Upper lobe of left lung (tissue), 6 donors: ENCODE data around the gene SENP7. TPM values are rescaled to one million over a fixed set of nuclear protein-coding genes. Genes with fewer than 3 reads are reported as not detected.
A peak's percentile ranks its signal among the peaks of the same experiment; 100 is the strongest.
"Not testable (repeated sequence)": the region's sequence is repeated elsewhere in the genome, so short reads cannot be mapped to it uniquely, and the experiment has no call there.

Source experiments
- ATAC-seq, 2 donors: fragments of 200-7000 bp; cut with Tn5 transposase; one replicate each; pipeline ENCODE4 v1.9.1; 2022; ENCODE audit warnings: mild to moderate bottlenecking in 2 of 2, moderate library complexity in 2 of 2; ENCODE audit not compliant: low FRiP score in 2 of 2
- DNase-seq, 2 donors: peaks; one replicate each; pipeline ENCODE4 v3.0.0-alpha.2; 2019 to 2020
- H3K27ac ChIP-seq, 4 donors: fragments of 200-600 bp; sonication (generic); one replicate each; pipeline ENCODE4 v1.5.1; 2016 to 2019
- H3K27me3 ChIP-seq, 4 donors: fragments of 200-600 bp; sonication (generic); one replicate each; pipeline ENCODE4 v1.5.1; 2017 to 2019
- H3K36me3 ChIP-seq, 4 donors: fragments of 200-600 bp; sonication (generic); one replicate each; pipeline ENCODE4 v1.5.1; 2016 to 2019
- H3K4me1 ChIP-seq, 4 donors: fragments of 200-600 bp; sonication (generic); one replicate each; pipeline ENCODE4 v1.5.1; 2018 to 2019
- H3K4me3 ChIP-seq, 4 donors: fragments of 200-600 bp; sonication (generic); one replicate each; pipeline ENCODE4 v1.5.1; 2017 to 2019; ENCODE audit warnings: mild to moderate bottlenecking in 2 of 4, moderate library complexity in 1 of 4
- H3K9me3 ChIP-seq, 4 donors: fragments of 200-600 bp; sonication (generic); one replicate each; pipeline ENCODE4 v1.5.1; 2018 to 2019
- CTCF ChIP-seq, 6 experiments: fragments of 450-650 bp in 4 of 6; fragments of 200-600 bp in 2 of 6; sonication (generic) in 2 of 6; IDR thresholded peaks; one replicate each; pipeline ENCODE4 v1.5.1; 2016 to 2019; ENCODE audit warnings: antibody characterized with exemption in 6 of 6
- EP300 ChIP-seq, 4 donors: sonication (generic); formaldehyde crosslinking; IDR thresholded peaks; one replicate each; pipeline ENCODE4 v1.5.1; 2017; ENCODE audit warnings: antibody characterized with exemption in 4 of 4, control low read depth in 2 of 4
- POLR2A ChIP-seq, 4 donors: fragments of 450-650 bp; IDR thresholded peaks; one replicate each; pipeline ENCODE4 v1.5.1; 2016 to 2017; ENCODE audit warnings: antibody characterized with exemption in 4 of 4, mild to moderate bottlenecking in 2 of 4
- POLR2AphosphoS5 ChIP-seq, 2 donors: sonication (generic); formaldehyde crosslinking; IDR thresholded peaks; one replicate each; pipeline ENCODE4 v1.5.1; 2017; ENCODE audit warnings: antibody characterized with exemption in 2 of 2
- WGBS, 2 donors: methylation state at CpG; one replicate each; pipeline ENCODE4 v1.1.5; 2017 to 2018; 5-methylcytosine and 5-hydroxymethylcytosine counted together
- total RNA-seq, 6 donors: library from RNA; depleted of rRNA in 4 of 6; stranded (reverse); fragments of >200 nt in 4 of 6; gene quantifications; one replicate each; pipeline versions ENCODE4 v1.1.0 to v1.2.1, GENCODE V29; 2016 to 2021
- donor health status: DM: no; HTN: no; CAD: no; lungs with moderate emphysema.
- donor health status: DM: no; HTN: yes; CAD: no; lungs with severe emphysema.

SENP7 gene, protein sequence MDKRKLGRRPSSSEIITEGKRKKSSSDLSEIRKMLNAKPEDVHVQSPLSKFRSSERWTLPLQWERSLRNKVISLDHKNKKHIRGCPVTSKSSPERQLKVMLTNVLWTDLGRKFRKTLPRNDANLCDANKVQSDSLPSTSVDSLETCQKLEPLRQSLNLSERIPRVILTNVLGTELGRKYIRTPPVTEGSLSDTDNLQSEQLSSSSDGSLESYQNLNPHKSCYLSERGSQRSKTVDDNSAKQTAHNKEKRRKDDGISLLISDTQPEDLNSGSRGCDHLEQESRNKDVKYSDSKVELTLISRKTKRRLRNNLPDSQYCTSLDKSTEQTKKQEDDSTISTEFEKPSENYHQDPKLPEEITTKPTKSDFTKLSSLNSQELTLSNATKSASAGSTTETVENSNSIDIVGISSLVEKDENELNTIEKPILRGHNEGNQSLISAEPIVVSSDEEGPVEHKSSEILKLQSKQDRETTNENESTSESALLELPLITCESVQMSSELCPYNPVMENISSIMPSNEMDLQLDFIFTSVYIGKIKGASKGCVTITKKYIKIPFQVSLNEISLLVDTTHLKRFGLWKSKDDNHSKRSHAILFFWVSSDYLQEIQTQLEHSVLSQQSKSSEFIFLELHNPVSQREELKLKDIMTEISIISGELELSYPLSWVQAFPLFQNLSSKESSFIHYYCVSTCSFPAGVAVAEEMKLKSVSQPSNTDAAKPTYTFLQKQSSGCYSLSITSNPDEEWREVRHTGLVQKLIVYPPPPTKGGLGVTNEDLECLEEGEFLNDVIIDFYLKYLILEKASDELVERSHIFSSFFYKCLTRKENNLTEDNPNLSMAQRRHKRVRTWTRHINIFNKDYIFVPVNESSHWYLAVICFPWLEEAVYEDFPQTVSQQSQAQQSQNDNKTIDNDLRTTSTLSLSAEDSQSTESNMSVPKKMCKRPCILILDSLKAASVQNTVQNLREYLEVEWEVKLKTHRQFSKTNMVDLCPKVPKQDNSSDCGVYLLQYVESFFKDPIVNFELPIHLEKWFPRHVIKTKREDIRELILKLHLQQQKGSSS
- total RNA-seq: 10 to 100 TPM in 5 of 6 donors, 1 to 10 TPM in 1; 6.0 to 34.6 (median 14.3) TPM

- ATAC-seq (peak; percentile 74 to 93), DNase-seq (peak; percentile 85 to 90)
- peak within 1 kb of the TSS; percentile 67 to 90 (median 83) for H3K4me3 ChIP-seq
- H3K27ac ChIP-seq: peak within 1 kb of the TSS; percentile 89 to 98 (median 95)
- TF ChIP-seq POLR2AphosphoS5 (IDR thresholded peaks at IDR 0.05) (peak; percentile 64 to 66), POLR2A (IDR thresholded peaks at IDR 0.05) (peak in 2 of 4 donors; percentile 16 to 33), CTCF (IDR thresholded peaks at IDR 0.05) (no peak), EP300 (IDR thresholded peaks at IDR 0.05) (peak in 1 of 4 donors; percentile 29)
- H3K4me1 ChIP-seq: peaks cover 7 to 16% (median 14%) of the 10 kb centered on the region in 4 donors
- H3K9me3 ChIP-seq: no peaks in the 10 kb centered on the region
- WGBS, 2 donors: 0% methylated on average over 48 to 52 of the region's 54 CpGs
- no peaks in the 10 kb centered on the region for H3K36me3 ChIP-seq
- no peaks in the 10 kb centered on the region for H3K27me3 ChIP-seq
Measured at GRCh38 chr3:101512646-101513418, at the start of gene SENP7. Gene SENP7 (minus strand): TSS chr3:101513212. CDS start chr3:101513130, 82 bp downstream.

DNA sequence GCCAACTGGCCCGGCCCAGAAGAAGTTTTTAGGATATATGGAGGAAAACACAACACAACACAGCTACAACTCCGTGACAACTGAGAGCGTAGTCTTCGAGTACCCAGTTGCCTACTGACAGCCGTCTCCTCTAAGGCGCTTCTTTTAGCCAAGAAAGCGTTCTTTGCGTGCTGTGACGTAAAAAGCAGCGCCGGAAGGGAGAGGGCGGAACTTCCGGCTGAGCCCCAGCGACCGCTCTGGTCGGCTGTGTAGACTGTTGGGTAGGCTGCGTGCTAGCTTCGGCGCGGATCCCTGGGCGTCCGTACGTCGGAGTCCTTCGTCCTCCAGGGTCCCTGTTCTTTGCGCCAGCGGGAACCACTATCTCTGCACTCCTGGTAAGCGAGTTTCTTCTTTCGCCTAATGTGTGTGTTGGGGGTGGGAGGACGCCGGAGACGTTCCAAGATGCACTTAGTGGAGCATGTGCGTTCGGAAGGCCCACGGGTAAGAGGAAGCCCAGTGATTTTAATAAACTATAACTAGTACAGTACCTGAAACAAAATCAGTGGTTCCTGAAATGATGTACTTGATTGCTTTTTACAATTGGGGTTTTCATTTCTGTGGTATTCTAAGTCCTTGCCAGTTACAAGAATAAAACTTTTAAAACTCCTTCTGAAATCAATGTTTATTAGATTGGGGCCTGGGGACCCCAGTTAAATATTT is 48.8 kb upstream of the SENP7 start, which contains the start of gene TRMT10C:
Gene TRMT10C, plus strand, starts transcription at position 239 of the 699 bp plus-strand sequence. CDS start 2,914 bp downstream, outside the sequence.
- H3K27ac ChIP-seq: peak within 1 kb of the TSS; percentile 87 to 94 (median 89)
- H3K27me3 ChIP-seq: no peaks in the 10 kb centered on the region
- H3K36me3 ChIP-seq: peaks cover 3 to 23% (median 20%) of the 10 kb centered on the region in 4 donors
- H3K9me3 ChIP-seq: no peaks in the 10 kb centered on the region
- TF ChIP-seq EP300 (IDR thresholded peaks at IDR 0.05): no peak
- TF ChIP-seq CTCF (IDR thresholded peaks at IDR 0.05): no peak
- TF ChIP-seq POLR2A (IDR thresholded peaks at IDR 0.05): peak; percentile 15 to 86 (median 80)
- TF ChIP-seq POLR2AphosphoS5 (IDR thresholded peaks at IDR 0.05): peak; percentile 94 to 95
- peaks cover 11 to 22% (median 12%) of the 10 kb centered on the region in 4 donors for H3K4me1 ChIP-seq
- ATAC-seq (peak; percentile 96 to 99), DNase-seq (peak; percentile 91 to 92)
- peak within 1 kb of the TSS; percentile 60 to 91 (median 74) for H3K4me3 ChIP-seq
- 1% methylated on average over 29 to 35 of the region's 35 CpGs for WGBS, 2 donors

GRCh38 chr3:101556064-101556463 is 43.1 kb upstream of the SENP7 start:
- WGBS, 2 donors: 46 to 56% methylated on average over 3 of the region's 3 CpGs
- Histone ChIP-seq H3K27me3 (no peaks in the 10 kb centered on the region), H3K9me3 (no peaks in the 10 kb centered on the region), H3K27ac (no peak overlapping the region), H3K4me3 (no peak overlapping the region), H3K36me3 (no peaks in the 10 kb centered on the region), H3K4me1 (no peaks in the 10 kb centered on the region)
- ATAC-seq (no peak), DNase-seq (no peak)
- TF ChIP-seq EP300 (IDR thresholded peaks at IDR 0.05) (no peak), CTCF (IDR thresholded peaks at IDR 0.05) (no peak)

DNA sequence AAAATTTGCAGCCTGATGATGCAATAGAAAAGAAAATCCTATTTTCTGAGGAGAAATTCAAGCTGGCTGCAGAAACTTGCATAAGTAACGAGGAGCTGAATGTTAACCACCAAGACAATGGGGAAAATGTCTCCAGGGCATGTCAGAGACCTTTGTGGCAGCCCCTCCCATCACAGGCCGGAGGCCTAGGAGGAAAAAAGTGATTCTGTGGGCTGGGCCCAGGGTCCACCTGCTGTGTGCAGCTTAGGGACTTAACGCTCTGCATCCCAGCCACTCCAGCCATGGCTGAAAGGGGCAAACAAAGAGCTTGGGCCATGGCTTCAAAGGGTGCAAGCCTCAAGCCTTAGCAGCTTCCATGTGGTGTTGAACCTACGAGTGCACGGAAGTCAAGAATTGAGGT is 40.4 kb upstream of the SENP7 start:
- H3K36me3 ChIP-seq, H3K27me3 ChIP-seq, H3K9me3 ChIP-seq, H3K4me3 ChIP-seq, DNase-seq, ATAC-seq, H3K27ac ChIP-seq, H3K4me1 ChIP-seq: not testable (repeated sequence)
- 83 to 89% methylated on average over 5 of the region's 5 CpGs for WGBS, 2 donors

DNA sequence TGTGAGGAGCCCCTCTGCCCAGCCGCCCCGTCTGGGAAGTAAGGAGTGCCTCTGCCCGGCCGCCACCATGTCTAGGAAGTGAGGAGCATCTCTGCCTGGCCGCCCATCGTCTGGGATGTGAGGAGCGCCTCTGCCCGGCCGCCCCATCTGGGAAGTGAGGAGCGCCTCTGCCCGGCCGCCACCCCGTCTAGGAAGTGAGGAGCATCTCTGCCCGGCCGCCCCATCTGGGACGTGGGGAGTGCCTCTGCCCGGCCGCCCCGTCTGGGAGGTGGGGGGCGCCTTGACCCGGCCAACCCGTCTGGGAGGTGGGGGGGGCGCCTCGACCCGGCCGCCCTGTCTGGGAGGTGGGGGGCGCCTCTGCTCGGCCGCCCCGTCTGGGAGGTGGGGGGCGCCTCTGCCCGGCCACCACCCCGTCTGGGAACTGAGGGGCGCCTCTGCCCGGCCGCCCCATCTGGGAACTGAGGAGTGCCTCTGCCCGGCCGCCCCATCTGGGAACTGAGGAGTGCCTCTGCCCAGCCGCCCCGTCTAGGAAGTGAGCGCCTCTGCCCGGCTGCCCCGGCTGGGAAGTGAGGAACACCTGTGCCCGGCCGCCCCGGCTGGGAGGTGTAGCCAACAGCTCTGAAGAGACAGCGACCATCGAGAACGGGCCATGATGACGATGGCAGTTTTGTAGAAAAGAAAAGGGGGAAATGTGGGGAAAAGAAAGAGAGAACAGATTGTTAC is 38.5 kb upstream of the SENP7 start:
- H3K4me1 ChIP-seq, H3K9me3 ChIP-seq, H3K36me3 ChIP-seq, ATAC-seq, H3K4me3 ChIP-seq, H3K27ac ChIP-seq, H3K27me3 ChIP-seq: not testable (repeated sequence)
- DNase-seq: peak in 1 of 2 donors; percentile 78
- 94 to 97% methylated on average over 8 to 44 of the region's 50 CpGs for WGBS, 2 donors
